ENCODE measurements around the gene LRRC28. TPM values are rescaled to one million over a fixed set of nuclear protein-coding genes. Genes with fewer than 3 reads are reported as not detected.

LRRC28 gene
- polyA plus RNA-seq, 3 donors = 34.0 to 39.2 (median 37.9) TPM

DNA sequence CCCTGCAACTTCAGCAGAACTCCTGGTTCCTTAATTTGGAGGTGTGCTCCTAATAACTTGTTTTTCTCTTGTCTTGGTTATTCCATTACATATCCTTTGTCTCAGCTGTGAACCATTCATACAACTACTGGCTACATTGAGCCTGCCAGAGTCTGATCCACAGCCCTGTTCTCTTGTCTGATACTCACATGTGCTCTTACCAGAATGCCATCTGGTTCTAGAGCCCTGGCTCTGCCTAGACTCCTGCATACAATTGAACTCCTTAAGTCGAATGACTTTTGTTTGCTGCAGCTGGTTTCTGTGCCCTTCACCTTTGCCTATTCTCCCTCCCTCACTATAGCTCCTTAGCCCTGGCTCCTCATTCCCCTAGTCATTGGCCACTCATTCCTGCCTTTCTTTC is 85.5 kb downstream of the LRRC28 start:
- DNase-seq (ENCODE audit: low read depth in 3 of 3, low spot score in 2 of 3) = no peak

DNA sequence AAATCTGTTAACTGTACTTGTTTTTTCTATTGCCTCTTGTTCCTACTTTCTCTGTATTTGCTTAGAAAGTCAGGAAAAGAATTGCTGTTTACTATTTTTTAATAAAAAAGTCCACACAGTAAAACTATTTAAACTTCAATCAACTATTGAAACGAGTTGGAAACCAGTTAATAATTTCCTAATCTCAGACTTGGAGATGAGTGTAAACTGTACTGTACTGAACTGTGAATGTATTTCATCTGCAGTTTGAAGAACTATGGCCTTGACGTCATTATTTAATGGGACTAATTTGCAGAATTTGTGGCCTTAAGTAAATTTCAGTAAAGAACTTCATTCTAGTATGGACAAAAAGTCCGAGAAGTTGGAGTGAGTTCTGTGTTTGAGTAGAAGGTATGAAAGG is 89.1 kb downstream of the LRRC28 start:
- no peak for DNase-seq (ENCODE audit: low read depth in 3 of 3, low spot score in 2 of 3)

DNA sequence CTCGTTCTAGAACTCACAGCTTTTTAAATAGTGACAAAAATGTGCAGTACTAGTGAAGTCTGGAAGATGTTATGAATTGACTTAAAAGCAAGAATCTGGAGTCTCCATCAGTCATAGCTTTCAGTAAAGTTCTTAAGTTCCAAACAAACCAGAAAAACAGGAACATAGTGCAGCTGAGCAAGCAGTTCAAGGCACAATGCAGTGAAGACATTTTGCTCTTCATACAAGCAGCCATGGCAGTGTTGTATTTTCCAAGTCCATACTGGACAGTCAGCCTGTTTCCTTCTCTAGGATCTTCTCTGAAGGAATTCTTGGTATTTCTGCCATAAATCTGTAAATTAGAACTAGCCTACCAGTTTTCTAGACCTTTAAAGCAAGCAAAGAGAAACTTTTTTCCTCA is 90.5 kb downstream of the LRRC28 start:
- no peak for DNase-seq (ENCODE audit: low read depth in 3 of 3, low spot score in 2 of 3)

DNA sequence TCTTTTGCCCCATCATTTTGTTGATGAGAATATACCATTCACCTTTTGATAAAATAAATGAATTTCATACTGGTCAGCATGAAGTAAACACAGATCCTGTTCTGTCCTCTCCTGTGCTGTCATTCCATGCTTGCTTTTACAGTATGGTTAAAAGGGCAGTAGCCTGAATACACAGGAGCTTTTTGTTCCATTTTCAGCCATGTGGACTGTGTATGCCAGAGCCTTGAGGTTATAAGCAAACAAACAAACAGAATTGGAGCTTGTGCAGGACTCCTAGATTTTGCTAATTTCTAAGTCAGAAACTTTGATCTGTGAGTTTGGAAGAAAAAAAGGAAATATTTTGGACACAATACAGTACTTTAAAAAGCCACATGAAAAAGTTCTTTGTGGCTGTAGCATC is 91.9 kb downstream of the LRRC28 start:
- DNase-seq (ENCODE audit: low read depth in 3 of 3, low spot score in 2 of 3) = no peak

DNA sequence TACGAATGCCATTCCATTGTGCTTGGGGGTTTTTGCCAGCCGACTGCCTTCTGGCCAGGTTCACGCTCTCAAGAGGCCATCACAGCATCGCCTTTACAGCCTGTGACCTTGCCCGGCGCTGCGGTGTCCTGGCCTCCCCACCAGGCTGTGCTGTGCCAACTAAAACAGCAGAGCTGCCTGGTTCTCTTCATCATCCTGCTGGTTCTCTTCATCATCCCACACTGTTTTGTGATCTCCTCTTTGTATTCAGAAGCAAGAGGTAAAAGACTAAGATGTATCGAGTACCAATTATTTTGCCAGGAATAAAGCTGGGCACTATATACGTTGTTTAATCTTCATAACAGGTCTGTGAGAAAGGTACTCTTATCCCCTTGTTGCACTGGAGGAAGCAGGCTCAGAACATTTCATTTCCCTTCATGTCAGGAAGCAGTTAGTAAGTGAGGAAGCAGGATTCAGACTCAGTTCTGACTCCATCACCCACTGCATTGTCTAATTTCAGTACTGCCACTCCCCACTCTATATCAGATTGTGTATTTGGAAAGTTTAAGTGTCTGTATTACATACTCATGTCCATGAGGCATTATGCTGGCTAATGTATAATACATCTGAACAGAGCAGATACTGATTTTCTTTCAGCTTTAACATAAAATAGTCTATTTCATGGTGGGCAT is 92.7 kb downstream of the LRRC28 start:
- no peak for DNase-seq (ENCODE audit: low read depth in 3 of 3, low spot score in 2 of 3)

DNA sequence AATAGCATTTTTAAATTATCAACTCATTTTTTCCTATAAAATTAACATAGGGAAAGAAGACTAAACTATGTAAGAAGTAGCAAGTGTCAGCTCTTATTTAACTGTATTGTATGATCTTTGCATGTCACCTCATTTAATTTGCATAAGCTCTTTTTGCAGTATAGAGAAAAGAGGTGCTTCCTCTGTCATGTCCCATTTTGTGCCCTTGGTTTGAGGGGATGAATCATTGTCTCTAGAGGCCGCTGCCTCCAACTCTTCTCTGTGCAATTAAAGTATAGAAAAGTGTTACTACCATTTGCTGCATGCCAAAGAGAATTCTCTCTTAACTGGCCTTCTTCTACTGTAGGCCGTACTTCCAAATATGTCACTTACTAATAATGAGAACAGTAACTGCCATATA is 93.4 kb downstream of the LRRC28 start:
- DNase-seq (ENCODE audit: low read depth in 3 of 3, low spot score in 2 of 3) = no peak

DNA sequence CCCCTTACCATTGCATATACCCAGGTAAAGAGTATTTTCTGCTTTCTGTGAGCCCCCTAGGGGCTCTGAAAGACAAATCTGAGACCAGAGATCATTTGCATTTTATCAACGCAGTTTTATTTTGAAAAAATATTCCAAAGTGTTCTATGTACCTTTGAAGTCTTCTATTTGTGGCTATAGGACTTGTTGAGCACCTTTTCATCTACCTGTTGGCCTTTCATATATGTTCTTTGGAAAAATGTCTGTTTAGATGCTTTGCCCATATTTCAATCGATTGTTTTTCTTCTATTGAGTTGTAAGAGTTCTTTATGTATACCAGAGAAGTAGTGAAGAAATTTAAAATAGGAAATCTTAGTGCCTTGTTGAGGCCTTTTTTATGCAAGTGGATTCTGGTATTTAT is 94.0 kb downstream of the LRRC28 start:
- no peak for DNase-seq (ENCODE audit: low read depth in 3 of 3, low spot score in 2 of 3)

DNA sequence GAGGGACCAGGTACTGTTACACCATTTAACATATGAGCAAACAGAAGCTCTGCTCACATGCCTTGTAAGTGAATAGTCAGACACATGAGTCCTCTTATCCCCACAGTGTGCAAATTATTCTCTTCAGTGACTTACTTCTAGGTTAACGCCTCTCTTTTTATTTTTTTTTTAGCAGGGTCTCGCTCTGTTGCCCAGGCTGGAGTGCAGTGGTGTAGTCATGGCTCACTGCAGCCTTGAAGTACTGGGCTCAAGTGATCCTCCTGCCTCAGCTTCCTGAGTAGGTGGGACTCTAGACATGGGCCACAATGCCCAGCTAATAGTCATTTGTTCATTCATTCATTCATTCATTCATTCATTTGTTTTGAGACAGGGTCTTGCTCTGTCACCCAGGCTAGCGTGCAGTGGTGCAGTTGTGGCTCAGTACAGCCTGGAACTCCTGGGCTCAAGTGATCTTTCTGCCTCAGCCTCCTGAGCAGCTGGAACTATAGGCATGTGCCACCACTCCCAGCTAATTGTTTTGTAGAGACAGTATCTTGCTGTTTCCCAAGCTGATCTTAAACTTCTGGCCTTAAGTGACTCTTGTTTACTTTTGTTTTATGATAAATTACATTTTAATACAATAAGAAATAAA is 94.7 kb downstream of the LRRC28 start:
- DNase-seq (ENCODE audit: low read depth in 3 of 3, low spot score in 2 of 3) = no peak

DNA sequence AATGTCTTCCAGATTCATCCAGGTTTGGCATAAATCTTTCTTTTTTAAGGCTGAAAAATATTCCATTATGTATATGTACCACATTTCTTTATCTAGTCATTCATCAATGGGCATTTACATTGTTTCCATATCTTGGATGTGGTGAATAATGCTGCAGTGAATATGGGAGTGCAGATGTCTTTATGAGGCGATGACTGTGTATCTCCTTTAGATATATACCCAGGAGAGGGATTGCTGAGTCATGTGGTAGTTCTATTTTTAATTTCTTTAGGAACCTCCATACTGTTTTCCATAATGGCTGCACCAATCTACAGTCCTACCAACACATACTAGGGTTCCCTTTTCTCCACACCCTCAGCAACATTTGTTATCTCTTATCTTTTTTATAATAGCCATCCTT is 96.3 kb downstream of the LRRC28 start:
- DNase-seq (ENCODE audit: low read depth in 3 of 3, low spot score in 2 of 3) = no peak

DNA sequence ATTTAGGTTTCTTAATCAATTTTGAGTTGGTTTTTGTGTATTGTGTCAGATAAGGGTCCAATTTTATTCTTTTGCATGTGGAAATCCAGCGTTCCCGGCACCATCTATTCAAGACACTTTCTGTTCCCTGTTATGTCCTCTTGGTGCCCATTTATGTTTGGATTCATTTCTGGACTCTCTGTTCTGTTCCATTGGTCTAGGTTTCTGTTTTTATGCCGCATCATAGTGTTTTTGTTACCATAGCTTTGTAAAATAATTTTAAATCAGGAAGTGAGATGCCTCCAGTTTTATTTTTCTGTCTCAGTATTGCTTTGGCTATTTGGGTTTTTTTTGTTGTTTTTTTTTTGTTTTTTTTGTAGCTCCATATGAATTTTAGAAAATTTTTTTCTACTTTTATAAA is 97.1 kb downstream of the LRRC28 start:
- no peak for DNase-seq (ENCODE audit: low read depth in 3 of 3, low spot score in 2 of 3)

DNA sequence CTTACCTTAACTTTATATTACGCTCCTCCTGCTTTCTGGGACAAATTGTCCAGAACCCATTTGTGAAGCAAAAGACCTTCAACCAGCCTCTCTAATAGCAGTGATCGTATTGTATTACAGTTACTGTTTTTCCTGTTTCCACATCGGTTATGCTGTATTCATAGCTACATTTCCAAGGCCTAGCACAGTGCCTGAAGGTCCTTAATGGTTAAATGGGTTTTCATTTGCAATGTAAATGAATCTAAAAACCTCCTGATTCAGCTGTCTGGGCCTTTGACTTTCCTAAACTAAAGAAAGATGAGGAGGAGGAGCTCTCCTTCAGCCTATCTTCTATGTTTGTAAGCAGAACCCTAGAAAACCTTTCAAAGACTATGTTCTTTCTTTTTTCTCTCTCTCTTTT is 99.1 kb downstream of the LRRC28 start:
- no peak for DNase-seq (ENCODE audit: low read depth in 3 of 3, low spot score in 2 of 3)

DNA sequence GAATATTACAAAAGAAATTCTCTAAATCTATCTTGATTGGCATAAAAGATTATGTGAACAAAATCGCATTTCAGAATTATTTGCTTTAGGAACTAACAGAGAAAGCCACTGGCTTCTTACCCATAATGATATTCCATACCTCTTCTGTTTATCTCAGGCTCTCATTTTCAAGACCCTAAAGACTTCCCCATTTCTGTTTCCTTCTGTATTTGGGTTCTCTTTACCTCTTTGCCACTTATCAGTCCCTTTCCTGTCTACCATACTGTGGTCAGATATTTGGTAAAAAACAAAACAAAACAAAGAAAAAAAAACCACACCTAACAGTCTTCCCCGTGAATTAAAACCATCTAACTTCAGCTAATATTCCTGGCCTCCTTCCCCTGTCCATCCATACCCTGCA is 108.5 kb downstream of the LRRC28 start:
- no peak for DNase-seq (ENCODE audit: low read depth in 3 of 3, low spot score in 2 of 3)

DNA sequence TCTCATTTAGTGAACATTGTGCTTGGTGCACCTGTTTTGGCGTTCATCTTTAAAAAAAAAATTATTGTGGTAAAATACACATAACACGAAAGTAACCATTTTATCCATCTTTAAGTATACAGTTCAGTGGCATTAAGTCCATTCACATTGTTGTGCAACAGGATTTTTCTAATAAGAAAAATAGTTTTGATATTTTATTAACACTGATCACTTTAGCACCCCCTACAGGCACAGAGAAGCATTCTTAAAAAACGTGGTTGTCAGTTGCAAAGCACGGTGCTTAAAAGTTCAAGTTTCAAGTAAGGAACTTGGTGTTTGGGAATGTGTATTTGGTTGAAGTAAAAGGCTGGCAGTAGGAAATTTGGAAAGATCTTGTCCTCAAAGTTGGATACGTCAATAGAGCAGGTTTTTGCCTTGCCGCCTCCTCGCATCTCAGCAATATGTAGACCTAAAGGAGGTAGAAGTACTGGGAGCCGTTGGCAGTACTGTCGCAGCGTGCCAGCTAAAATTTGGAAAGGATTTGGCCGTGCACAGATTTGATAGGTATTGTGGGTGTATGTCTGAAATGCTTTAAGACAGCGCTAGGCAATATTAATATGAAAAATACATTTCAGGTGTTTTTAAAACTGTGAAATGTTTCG is 110.4 kb downstream of the LRRC28 start:
- no peak for DNase-seq (ENCODE audit: low read depth in 3 of 3, low spot score in 2 of 3)

DNA sequence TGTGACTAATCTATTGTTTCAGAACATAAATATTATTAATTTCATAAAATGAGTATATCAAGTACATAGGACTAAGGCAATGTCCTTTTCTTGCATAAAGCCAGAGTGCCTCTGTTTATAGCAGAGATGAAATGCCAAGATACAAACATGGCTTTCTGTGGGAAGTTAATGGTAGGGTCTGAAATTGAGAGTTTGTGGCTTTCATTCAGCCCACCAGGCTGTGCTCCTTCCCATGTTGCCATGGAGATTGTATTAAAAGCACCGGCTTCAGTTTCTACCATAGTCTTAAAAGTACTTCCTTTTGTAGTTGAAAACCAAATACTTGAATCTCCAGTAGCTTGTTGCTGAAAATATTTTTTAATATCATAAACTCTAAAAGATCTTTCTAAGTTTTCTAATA is 114.0 kb downstream of the LRRC28 start:
- no peak for DNase-seq (ENCODE audit: low read depth in 3 of 3, low spot score in 2 of 3)

DNA sequence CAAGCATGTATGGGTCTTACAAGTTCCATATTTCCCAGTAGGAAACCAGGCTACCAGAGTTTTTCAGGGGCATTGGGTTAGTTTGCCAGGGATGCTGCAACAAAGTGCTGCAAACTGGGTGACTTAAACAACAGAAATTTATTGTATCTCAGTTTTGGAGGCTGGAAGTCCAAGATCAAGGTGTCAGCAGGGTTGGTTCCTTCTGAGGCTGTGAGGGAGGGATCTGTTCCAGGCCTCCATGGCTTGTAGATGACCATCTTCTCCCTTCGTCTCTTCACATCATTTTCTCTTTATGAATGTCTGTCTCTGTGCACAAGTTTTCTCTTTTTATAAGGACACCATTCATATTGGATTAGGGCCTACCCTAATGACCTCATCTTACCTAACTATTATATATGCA is 114.7 kb downstream of the LRRC28 start:
- DNase-seq (ENCODE audit: low read depth in 3 of 3, low spot score in 2 of 3) = no peak

DNA sequence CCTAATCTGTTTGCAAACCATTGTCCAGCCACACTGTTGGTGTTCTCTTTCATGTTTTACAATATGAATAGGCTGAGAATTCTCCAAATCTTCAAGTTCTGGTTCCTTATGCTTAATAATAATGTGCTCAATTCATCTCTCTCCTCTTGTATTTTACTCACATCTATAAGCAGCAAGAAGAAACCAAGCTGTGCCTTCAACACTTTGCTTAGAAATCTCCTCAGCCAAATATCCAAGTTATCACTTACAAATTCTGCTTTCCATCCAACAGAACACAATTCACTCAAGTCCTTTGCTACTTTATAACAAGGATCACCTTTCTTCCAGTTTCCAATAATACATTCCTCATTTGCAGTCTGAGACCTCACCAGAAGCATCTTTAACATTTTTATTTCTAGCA is 117.5 kb downstream of the LRRC28 start:
- DNase-seq (ENCODE audit: low read depth in 3 of 3, low spot score in 2 of 3) = no peak

DNA sequence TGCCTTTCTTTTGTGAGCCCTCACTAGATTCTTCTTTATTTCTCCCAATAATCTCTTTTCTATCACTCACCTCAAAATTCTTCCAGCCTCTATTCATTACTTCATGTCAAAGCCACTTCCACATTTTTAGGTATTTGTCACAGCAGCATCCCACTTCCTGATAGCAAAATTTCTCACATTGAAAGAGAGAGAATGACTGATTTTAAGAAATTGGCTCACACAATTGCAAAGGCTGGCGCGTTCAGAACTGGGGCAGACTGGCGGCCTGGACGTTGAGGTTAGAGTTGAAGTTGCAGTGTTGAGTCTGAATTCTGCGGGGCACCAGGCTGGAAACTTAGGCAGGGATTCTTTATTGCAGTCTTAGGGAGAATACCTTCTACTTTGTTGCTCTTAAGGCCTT is 117.9 kb downstream of the LRRC28 start:
- no peak for DNase-seq (ENCODE audit: low read depth in 3 of 3, low spot score in 2 of 3)

DNA sequence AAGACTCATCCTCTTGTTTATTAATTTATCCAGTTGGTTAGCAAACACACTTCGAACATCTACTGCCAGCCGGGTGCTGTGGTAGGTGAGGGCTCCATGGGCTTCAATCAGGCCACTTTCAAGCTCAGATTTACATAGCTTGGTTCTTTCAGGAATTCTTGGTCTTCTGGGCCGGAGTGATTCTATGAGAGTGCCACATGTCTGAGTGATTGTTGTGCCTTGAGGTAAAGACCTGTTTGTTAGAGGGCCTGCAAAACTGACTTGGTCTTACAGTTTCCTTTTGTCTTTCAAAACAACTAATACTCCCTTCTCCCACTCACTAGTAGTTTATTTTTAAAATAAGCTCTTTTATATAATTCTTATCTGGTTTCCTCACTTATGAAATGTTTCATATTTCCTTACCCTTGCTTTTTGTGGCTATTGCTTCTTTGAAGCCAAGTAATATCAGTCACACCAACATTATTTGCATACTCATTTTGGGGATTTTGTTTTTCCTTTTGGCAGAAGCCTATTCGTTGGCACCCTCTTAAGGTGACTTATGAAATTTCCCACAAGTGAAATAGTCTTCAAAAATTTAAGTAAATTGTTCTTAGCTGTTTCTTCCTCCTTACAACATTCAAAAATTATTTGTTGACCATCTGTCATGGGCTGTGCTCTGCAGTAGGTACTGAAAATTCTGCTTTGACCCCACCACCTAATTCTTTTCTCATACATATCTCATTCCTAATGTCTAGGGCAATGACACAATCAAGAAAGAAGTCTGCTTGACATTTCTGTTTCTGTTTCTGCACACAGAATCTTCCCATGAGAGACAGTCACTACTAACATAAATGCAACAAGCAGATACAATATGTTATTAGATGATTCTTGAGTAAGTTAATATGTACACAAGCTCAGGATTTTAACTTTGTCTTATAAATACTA is 120.2 kb downstream of the LRRC28 start:
- no peak for DNase-seq (ENCODE audit: low read depth in 3 of 3, low spot score in 2 of 3)

DNA sequence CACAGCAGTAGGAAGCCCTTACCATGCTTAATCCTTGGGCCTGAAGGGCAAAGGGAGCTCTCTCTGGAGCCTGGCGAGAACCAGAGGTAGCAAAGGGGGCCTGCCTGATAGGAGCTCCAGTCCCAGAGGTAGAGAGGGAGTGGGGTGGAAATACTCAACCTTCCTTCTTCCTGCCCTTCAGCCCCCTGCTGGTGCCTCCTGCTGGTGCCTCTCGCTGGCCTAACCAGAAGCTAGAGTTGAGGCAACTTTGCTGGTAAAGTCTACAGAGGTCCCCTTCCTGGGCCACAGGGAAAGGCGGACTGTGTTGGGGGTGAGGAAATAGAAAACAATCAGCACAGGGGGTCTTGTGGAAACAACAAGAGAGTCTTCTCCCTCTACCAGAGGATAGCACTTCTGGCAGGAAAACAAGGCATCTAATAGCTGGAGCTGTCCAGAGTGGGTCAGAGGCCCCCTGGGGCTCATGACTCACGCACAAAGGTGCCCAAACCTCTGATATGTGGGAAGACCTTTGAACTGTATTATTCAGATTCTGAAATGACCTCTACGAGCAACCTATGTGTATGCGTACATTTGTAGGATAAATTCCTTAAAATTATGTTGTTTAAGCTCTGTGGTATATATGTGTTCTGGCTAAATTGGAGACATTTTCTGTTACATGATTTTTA is 133.9 kb downstream of the LRRC28 start:
- no peak for DNase-seq (ENCODE audit: low read depth in 3 of 3, low spot score in 2 of 3)

DNA sequence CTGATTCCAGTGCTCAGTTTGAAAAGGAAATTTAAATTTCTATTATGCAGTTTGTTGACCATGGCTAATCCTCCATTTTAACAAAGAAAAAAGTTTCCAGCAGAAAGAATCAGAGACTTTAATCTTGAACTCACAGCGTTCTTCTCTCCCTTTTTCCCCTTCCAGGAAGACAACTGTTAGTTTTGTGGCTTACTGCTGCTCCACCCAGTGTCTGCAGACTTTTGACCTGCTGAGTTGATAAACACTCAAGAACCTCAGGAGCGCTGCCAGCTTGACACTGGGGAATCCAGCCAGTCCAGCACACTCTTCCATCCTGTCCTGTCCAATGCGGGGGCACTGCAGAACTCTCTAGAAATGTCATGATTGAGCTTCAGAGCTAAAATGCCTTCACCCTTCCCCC is 134.6 kb downstream of the LRRC28 start:
- DNase-seq (ENCODE audit: low read depth in 3 of 3, low spot score in 2 of 3) = no peak

DNA sequence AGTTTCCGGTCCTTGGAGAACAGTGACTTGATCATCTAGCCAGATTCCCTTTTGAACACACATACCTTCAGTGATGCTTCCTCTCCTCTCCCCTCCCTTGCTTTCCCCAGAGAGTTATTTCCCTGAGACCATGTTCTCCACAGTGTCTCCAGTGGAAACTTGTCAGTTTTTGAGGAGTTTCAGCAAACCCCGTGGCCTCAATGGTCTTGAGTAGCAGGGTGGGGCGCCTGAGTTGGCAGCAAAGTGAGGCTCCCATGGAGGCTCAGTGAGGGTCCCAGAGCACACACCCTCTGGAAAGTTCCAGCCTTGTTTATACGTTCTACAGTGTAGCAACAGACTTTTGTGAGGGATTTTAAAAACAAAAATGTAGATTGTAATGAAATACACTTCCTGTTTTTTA is 135.1 kb downstream of the LRRC28 start:
- no peak for DNase-seq (ENCODE audit: low read depth in 3 of 3, low spot score in 2 of 3)
